ENCODE data around the gene PINLYP. TPM values are rescaled to one million over a fixed set of nuclear protein-coding genes. Genes with fewer than 3 reads are reported as not detected.
A peak's percentile ranks its signal among the peaks of the same experiment; 100 is the strongest.

Gene PINLYP
- total RNA-seq (2014; rRNA removed; shearing (Covaris generic)) = 1.5 and 2.7 TPM in 2 replicates

DNA sequence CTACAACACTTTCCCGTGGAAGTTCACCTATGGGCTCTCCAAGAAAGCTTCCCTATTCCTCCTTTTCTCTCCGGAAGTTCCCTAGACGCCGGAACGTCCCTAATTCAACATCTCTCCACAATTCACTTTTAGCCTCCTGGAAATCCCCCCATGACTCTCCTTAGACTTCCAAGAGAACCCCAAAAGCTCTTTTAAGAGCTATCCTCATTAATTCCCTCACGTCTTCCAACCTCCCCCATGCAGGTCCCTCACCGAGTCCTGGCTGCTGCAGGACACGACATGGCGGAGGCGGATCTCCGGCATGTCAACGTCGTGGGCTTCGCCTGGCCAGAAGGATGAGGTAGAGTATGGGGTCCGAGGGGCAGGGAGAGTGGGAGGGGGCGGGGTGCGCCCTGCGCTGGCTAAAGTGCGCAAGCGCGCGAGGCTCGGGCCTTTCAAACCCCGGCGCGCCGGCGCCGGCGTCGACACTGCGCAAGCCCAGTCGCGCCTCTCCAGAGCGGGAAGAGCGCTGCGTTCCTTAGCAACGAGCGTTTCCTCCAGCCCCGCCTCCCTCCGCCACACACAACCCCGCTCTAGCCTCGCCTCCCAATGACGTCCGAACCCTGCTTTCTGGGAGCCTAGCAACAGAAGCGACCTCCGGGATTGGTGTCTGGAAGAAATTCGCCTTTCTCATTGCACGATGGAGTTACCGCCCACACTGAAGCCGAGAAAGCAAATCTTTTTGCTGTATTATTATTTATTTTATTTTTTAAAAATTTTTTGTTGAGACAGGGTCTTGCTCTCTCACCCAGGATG is at the start of gene PINLYP, which contains the start of gene XRCC1:
TSS of gene PINLYP (plus strand) at position 646 of the 795 bp plus-strand sequence. CDS start 1,391 bp downstream, outside the sequence.
TSS of gene XRCC1 (minus strand) at position 372 of the 795 bp plus-strand sequence. CDS start at position 303, 69 bp downstream.
- DNase-seq (ENCODE audit: low spot score) = peak; percentile 99
- in situ Hi-C loops (cut with HindIII; ENCODE audit: low sequenced_read_pairs) = loop anchor here (5.0 kb wide), 1 partner anchor 38 kb away; no protein-coding TSS in a partner anchor

DNA sequence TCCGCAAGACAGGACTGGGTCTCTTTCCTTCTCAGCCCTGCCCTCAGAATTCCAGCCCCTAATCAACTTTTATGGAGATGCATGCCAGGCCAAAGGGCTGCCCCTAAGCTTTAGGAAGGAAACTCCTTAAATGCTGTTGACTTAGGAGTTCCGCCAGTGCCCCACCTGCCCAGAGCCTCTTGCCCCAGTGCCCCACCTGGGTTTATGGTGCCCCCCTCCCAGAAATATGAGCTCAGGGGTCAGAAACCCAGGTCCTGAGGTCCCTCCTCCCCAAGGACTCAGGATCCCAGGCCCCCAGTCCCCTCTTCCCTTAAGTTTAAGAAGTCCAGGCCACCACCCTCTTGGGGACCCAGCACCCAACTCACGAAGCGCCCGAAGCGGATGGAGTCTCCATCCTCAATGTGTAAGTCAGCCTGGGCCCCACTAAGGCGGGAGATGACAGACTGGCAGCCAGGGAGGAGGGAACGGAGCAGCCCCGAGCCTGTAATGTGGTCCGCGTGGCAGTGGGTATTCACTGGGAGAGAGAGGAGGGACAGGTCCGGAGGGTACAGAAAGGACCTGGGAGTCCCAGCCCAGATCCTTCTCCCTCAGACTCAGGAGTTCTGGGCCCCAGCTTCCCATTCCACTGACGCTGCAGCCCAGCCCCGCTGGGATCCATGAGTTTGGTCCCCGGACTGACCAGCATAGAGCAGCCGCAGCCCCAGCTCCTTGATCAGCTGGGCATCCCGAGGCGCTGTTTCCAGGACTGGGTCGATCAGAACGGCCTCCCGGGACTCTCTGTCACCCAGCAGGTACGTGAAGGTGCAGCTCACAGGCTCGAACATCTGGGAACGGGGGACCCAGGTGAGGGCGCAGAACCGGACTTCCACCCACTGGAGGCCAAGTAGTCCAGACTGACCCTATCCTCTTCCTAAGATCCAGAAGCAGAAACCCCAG is 49.5 kb upstream of the PINLYP start:
- DNase-seq (ENCODE audit: low spot score) = no peak
- in situ Hi-C loops (cut with HindIII; ENCODE audit: low sequenced_read_pairs) = no loop called here

- peak; percentile 84 for DNase-seq (ENCODE audit: low spot score)
- in situ Hi-C loops (cut with HindIII; ENCODE audit: low sequenced_read_pairs) = no loop called here
These were observed 48.4 kb upstream of the PINLYP start, which contains the start of gene ETHE1 for GRCh38 chr19:43526884-43527859. Gene ETHE1 (minus strand): TSS chr19:43527201. CDS start chr19:43527177, 24 bp downstream.

DNA sequence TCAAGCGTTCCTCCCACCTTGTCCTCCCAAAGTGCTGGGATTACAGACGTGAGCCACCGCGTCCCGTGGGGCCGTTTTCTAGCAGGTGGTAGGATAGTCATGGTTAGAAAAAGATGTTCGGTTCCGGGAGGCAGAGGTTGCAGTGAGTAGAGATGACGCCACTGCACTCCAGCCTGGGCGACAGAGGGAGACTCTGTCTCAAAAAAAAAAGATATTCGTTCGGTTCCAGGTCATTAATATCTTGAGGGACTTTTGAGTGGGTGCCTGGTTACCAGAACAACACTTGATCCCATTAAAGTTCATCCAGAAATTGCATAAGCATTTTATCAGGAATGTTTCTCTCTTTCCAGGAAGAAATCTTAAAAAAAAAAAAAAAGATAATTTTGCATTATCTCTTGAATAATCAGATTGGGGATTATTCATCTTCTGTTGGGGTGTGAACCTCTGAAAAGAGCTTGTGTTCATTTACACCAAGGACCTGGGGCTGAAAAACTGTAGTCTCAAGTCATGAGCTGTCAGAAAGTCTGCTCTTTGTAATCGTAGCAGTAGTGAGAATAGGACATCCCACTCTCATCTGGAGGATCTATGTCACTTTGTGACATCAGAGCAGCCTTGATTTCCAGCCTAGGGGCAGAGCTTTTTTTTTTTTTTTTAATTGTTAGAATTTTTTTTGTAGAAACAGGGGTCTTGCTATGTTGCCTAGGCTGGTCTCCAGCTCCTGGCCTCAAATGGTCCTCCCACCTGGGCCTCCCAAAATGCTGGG is 47.6 kb upstream of the PINLYP start:
- DNase-seq (ENCODE audit: low spot score) = no peak
- in situ Hi-C loops (cut with HindIII; ENCODE audit: low sequenced_read_pairs) = no loop called here

DNA sequence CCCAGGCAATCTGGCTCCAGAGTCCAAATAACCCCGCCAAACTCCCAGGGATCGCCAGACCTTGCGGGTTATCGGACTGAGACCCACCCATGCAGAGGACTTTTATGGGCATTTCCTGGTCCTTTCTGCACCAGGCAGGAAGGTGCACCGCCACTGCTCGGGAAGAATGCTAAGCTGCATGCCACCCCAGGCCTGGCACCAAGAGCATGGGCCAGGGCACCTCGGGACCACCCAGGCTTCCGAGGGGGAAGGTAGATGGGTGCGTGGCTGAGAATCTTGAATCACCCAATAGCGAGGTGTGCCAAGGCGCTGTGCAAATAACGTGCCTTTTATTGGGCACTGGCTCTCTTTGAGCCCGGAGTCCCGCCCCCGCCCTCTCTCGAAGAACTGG is 43.0 kb upstream of the PINLYP start:
- DNase-seq (ENCODE audit: low spot score) = no peak

DNA sequence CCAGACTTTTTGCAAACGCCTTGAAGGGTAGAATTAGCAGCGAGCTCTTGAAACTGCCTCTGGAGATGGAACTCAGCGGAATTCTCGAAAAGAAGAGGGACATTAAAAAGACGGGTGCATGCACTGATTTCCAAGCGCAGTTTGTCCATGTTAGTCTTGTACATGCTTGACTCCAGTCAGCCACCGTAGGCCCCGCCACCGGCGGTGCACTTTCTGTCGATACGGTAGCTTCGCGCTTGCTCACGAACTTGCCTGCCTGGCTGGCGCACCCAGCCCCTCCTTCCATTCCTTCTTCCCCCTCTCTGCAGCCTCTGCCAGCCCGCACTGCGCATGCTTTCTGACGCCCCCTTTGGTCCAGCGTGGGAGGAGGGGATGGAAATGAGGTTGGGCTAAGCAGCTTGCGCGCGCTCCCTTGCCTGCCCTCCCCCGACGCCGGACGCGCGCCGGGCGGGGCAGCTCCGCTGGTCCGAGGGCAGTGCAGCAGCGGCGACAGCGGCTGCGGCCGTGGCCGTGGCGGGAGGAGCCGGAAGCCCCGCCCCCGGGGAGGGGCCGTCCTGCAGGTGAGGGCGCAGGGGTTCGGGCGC is 42.5 kb upstream of the PINLYP start, which contains the start of gene ZNF575:
TSS of gene ZNF575 (plus strand) at position 227 of the 584 bp plus-strand sequence. CDS start 1,235 bp downstream, outside the sequence.
- DNase-seq (ENCODE audit: low spot score) = peak; percentile 94
- in situ Hi-C loops (cut with HindIII; ENCODE audit: low sequenced_read_pairs) = no loop called here

More for the DNA sequence above, 43.0 kb upstream of the PINLYP start:
- in situ Hi-C loops (cut with HindIII; ENCODE audit: low sequenced_read_pairs) = no loop called here

GRCh38 chr19:43533546-43534304 is 41.9 kb upstream of the PINLYP start:
- DNase-seq (ENCODE audit: low spot score) = peak; percentile 98
- in situ Hi-C loops (cut with HindIII; ENCODE audit: low sequenced_read_pairs) = no loop called here

DNA sequence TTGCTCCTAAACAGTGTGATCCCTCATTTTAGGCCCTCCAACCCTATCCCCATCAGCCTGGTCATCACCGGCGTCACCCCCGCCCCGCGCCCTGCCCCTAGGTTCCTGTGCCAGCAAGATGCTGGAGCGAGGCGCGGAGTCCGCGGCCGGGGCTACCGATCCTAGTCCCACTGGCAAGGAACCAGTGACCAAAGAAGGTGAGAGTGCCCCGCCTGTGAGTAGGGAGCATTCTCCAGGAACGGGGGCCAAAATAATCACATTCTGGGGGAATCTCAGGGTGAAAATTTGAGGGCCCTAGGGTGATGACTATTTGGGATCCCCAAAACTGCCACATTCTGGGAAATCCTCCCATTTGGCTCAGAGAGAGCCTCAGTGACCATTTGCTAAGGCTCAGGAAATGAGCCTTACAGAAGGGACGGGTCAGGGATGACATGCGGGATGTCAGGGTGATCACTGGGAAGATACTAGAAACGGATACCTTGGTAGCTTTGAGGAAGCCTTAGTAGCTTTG is 41.2 kb upstream of the PINLYP start:
- in situ Hi-C loops (cut with HindIII; ENCODE audit: low sequenced_read_pairs) = no loop called here
- DNase-seq (ENCODE audit: low spot score) = no peak

GRCh38 chr19:43534816-43535761 is 40.5 kb upstream of the PINLYP start:
- DNase-seq (ENCODE audit: low spot score) = peak; percentile 87
- in situ Hi-C loops (cut with HindIII; ENCODE audit: low sequenced_read_pairs) = loop anchor here (5.0 kb wide), 1 partner anchor 42 kb away; the partner anchor contains the start of genes PINLYP and XRCC1

- no peak for DNase-seq (ENCODE audit: low spot score)
- in situ Hi-C loops (cut with HindIII; ENCODE audit: low sequenced_read_pairs) = loop anchor here (5.0 kb wide), 1 partner anchor 38 kb away; the partner anchor contains the start of genes PINLYP and XRCC1
These were observed 36.7 kb upstream of the PINLYP start for GRCh38 chr19:43538922-43539321.

DNA sequence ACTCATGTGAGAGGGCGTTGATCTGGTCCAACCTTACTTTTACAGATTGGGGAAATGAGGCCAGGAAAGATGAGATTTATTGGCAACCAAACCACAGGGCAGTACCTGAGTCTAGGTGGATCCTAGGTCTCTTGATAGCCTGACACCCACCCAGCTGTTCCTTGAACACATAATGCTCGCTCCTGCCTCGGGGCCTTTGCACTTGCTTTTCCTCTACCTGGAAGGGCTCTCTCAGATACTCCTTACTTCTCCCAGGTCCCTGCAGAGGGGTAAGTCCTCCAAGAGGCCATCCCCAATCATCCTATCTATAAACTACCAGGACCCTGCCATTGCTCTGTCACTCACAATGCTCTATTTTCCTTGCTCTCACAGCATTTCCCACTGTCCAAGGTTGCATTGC is 35.2 kb upstream of the PINLYP start:
- no peak for DNase-seq (ENCODE audit: low spot score)
- in situ Hi-C loops (cut with HindIII; ENCODE audit: low sequenced_read_pairs) = no loop called here

GRCh38 chr19:43541920-43542650 is 33.5 kb upstream of the PINLYP start:
- in situ Hi-C loops (cut with HindIII; ENCODE audit: low sequenced_read_pairs) = no loop called here
- no peak for DNase-seq (ENCODE audit: low spot score)

DNA sequence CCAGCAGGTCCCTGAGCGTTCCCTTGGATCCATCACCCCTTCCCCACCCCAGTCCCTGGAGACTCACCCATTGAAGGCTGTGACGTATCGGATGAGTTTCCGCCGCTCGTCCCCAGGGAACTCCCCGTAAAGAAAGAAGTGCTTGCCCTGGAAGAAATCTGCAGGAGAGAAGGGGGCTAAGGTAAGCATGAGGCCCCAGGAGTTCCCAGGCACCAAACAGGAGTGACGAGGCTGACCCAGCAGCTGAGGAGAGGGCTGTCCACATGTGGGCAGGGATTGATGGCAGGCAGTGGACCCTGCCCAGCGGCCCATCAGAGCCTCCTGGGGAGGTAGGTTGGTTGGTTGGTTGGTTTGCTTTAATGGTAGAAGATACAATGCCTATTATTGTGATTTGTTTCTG is 31.5 kb upstream of the PINLYP start:
- in situ Hi-C loops (cut with HindIII; ENCODE audit: low sequenced_read_pairs) = no loop called here
- DNase-seq (ENCODE audit: low spot score) = no peak

GRCh38 chr19:43545276-43545675 is 30.3 kb upstream of the PINLYP start:
- DNase-seq (ENCODE audit: low spot score) = no peak
- in situ Hi-C loops (cut with HindIII; ENCODE audit: low sequenced_read_pairs) = no loop called here

GRCh38 chr19:43545981-43546380 is 29.6 kb upstream of the PINLYP start:
- in situ Hi-C loops (cut with HindIII; ENCODE audit: low sequenced_read_pairs) = no loop called here

More at GRCh38 chr19:43545981-43546380, 29.6 kb upstream of the PINLYP start:
- no peak for DNase-seq (ENCODE audit: low spot score)

Measured in G401 (cell line).